NCI-H1417 (cell line): ENCODE measurements around the gene CFAP119.

Experiments used
- DNase-seq, 3 experiments: peaks; one replicate each; lab custom pipeline; 2025; lab: John Stamatoyannopoulos, UW

Gene CFAP119

GRCh38 chr16:30762991-30763725 lies 1.3 kb upstream of the CFAP119 start:
- no peak for DNase-seq

- DNase-seq = peak; percentile 13 to 70 (median 62)
These were observed 385 bp downstream of the CFAP119 start for GRCh38 chr16:30761427-30761927.

- DNase-seq = no peak
These were observed 1.1 kb downstream of the CFAP119 start for GRCh38 chr16:30760577-30761426.

- DNase-seq = no peak
These were observed 1.8 kb downstream of the CFAP119 start for GRCh38 chr16:30760001-30760559.

- no peak for DNase-seq
These were observed 2.8 kb downstream of the CFAP119 start for GRCh38 chr16:30758988-30759491.

- no peak for DNase-seq
These were observed 4.5 kb downstream of the CFAP119 start for GRCh38 chr16:30757316-30757715.

GRCh38 chr16:30756781-30757100 lies 5.1 kb downstream of the CFAP119 start:
- DNase-seq = no peak

GRCh38 chr16:30755955-30756780 lies 5.7 kb downstream of the CFAP119 start:
- DNase-seq = no peak

- no peak for DNase-seq
These were observed 8.3 kb downstream of the CFAP119 start for GRCh38 chr16:30753596-30753995.

GRCh38 chr16:30750876-30751465 lies 10.9 kb downstream of the CFAP119 start:
- no peak for DNase-seq

- DNase-seq = no peak
These were observed 11.7 kb downstream of the CFAP119 start for GRCh38 chr16:30750201-30750600.

- peak in 1 of 3 experiments; percentile 47 for DNase-seq
These were observed 13.0 kb downstream of the CFAP119 start for GRCh38 chr16:30748634-30749445.

GRCh38 chr16:30747799-30748633 lies 13.8 kb downstream of the CFAP119 start, which contains the start of gene PHKG2:
TSS of gene PHKG2 (plus strand) at chr16:30748425. CDS start at chr16:30748821, 396 bp downstream.
- DNase-seq = peak; percentile 96 to 99 (median 99)

GRCh38 chr16:30747331-30747730 lies 14.5 kb downstream of the CFAP119 start:
- DNase-seq = peak in 1 of 3 experiments; percentile 49

- no peak for DNase-seq
These were observed 15.2 kb downstream of the CFAP119 start for GRCh38 chr16:30746638-30747175.

- no peak for DNase-seq
These were observed 16.8 kb downstream of the CFAP119 start for GRCh38 chr16:30745082-30745481.

- DNase-seq = no peak
These were observed 17.7 kb downstream of the CFAP119 start for GRCh38 chr16:30744183-30744582.

GRCh38 chr16:30743716-30744115 lies 18.1 kb downstream of the CFAP119 start:
- no peak for DNase-seq

- peak in 1 of 3 experiments; percentile 6 for DNase-seq
These were observed 20.4 kb downstream of the CFAP119 start for GRCh38 chr16:30741461-30741914.
